ENCODE measurements around the gene HAUS3. TPM values are rescaled to one million over a fixed set of nuclear protein-coding genes. Genes with fewer than 3 reads are reported as not detected.
"Not testable (repeated sequence)": the region's sequence is repeated elsewhere in the genome, so short reads cannot be mapped to it uniquely, and the experiment has no call there.

The HAUS3 gene
- polyA plus RNA-seq, 1 donor: 25.9 TPM

DNA sequence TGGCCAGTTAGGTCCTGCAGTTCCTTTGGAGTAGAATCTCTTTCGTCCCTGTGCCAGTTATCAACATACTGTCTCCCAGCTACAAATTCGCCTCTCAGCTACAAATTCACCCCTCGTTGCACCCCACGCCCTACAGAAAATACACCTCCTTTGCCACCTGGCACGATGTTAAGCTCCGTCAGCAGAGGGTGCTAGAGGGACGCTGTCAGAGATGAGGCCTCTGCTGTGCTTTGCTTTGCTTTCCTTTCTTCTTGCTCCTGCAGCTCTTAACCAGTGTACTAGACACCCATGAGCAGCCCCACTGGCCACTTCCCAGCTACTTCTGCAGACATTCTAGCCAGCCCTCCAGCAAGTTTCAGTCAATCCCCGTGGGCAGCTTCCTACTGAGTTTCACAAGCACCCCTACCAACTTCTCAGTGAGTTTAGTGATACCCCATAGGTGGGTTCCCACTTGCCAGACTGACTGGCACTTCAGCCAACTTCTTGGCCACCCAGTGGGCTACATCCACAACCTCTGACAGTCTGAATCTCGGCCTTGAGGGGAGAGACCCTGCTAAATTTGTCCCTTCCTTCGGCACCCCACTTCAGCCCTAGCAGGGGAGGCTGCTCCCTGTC lies 21.8 kb downstream of the HAUS3 start:
- DNase-seq: peak; percentile 70

DNA sequence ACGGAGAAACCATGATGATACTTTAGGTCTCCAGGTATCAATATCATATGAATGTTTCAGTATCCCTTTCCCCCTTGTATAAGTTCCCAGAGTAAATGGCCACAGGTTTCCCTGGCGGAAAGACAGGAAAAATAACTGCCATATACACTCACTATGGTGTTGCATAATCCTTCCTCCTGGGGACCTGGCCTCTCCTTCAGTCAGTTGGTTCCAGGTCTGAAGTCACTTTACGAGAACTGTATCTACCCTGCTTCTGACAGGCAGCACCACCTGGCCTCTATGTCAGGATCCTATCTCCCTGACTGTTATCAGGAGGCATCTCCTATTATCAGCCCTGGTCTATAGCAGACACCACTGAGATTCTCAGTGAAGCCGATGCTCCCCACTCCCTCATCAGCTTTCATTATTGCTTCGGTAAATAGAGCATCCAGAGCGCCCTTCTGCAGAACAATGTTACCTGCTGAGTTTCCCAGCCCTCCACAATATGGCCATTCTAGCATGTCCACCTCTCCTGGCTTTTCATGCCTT lies 22.6 kb downstream of the HAUS3 start:
- no peak for DNase-seq

DNA sequence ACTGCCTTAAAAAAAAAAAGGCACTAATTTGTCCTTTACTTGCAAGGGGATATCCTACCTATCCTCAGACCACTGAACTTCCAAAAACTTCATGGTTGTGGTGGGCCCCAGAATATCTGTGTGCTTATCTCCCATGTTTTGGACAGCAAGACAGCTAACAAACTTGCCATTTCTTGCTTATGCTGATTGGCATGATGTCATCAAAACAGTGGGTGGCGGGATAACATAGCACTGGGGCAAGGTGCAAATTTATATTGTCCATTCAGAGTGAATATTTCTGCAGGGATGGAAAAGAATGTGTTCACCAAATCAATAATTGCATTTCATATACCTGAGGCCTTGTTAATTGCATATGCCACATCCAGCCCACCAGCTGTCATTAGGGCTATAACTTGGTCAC lies 23.5 kb downstream of the HAUS3 start:
- no peak for DNase-seq

DNA sequence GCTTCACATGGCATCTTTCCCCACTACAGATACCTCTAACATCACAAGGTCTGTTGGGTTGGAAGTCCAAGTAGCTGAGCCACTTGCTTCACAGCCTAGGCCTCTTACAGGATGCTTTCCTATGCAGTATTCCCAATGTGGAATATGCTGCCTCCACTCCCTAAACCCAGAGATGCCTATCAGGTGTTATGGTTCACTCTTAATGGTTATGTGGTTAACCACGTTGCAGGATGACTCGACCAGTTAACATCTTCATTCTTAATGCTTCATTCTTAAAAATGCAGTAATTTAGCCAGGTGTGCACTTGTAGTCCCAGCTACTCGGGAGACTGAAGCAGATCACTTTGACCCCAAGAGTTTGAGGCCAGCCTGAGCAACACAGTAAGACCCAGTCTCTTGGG lies 24.2 kb downstream of the HAUS3 start:
- DNase-seq: no peak

DNA sequence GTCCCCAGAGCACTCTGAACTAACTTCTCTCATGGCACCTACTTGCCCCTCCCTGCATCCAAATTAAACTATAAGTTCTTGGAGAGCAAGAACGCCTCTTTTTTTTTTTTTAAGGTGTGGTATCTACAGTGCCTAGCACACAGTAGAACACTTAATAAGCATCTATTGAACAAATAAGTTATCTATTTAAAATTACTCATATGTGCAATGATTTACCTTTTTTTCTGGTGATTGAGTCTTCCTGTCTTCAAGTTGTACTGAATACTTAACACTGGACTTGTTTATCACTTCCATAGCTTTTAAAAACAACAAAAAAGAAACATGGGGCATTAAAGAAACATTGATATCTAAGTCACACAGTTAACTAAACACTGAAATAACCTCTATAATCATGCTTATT lies 29.1 kb downstream of the HAUS3 start:
- no peak for DNase-seq

DNA sequence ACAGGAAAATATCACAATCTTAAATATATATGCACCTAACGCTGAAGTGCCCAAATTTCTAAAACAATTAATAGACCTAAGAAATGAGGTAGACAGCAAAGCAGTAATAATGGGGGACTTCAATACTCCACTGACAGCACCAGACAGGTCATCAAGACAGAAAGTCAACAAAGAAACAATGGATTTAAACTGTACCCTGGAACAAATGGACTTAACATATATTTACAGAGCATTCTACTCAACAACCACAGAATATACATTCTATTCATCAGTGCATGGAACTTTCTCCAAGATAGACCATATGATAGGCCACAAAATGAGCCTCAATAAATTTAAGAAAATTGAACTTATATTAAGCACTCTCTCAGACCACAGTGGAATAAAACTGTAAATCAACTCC lies 39.1 kb downstream of the HAUS3 start:
- not testable (repeated sequence) for DNase-seq

DNA sequence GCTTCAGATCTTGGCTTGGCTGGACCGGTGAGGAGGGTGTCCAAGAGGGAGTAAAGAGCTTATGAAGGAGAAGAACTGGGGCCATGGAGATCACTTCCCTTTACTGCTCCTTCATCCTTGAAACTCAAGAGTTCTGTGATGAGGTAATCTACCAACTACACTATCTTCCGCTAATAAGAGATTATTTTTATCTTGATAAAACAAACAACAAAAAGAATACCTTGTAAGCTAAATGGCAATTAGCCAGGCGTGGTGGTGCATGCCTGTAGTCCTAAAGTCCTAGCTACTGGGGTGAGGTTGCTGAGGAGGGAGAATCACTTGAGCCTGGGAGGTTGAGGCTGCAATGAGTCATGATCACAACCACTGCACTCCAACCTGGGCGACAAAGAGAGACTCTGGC lies 47.4 kb downstream of the HAUS3 start:
- no peak for DNase-seq

DNA sequence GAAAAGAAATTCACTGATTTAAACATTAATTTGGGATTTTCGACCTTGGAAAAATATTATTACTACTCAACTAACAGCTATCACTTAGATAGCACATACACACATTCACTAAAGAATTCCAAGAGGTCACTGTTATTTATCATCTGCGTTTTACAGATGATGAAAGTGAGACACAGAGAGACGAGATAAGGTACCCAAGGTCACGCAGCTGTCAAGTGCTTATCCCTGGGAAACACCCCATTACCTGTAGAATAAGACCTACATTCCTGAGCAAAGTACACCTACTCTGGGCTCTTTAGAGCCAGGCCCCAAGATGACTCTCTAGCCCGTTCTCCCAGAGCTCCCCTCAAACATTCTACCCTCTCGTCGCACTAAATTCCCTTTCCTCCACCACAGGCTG lies 48.6 kb downstream of the HAUS3 start:
- DNase-seq: no peak

DNA sequence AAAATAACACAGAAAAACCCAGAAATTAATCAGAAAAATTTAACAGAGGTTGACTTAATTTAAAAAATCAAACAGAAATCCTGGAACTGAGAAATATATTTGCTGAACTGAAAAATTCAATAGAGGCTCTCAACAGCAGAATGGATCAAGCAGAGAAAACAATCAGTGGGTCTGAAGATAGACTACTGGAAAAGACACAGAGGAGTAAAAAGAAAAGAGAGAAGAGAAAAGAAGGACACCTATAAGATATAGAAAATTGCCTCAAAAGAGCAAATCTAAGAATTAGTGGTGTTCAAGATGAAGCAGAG lies 55.1 kb downstream of the HAUS3 start:
- no peak for DNase-seq

DNA sequence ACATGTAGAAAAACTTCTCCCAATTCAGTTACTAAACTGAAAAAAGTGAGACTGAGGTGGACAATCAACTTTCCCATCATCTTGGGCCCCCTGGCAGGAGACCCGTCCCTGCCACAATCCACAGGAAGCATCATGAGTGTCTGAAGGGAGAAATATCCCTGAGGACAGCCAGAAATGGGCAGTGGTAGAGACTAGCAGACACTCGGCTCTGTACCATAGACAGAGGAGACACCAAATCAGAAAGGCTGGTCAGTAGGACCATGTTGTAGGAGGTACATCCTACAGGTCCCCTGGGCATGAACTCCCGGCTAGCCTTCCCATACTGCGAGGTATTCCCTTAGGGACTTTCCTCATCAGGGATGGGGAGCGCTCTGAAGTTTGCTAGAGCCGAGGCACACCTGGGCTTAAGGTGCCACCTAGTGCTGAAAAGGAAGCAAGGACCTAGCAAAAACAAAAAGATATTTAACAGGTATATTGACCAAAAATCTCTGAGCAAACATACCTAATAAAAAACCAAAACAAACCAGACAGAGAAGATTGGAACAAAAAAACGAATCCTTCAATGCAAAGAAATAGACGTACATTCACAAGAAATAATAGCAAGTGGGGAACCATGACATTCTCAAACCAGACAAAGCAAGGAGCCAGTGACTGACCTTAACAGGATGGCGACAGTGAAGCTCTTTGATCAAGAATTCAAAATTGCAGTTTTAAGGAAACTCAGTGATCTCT lies 55.6 kb downstream of the HAUS3 start:
- peak; percentile 27 for DNase-seq

DNA sequence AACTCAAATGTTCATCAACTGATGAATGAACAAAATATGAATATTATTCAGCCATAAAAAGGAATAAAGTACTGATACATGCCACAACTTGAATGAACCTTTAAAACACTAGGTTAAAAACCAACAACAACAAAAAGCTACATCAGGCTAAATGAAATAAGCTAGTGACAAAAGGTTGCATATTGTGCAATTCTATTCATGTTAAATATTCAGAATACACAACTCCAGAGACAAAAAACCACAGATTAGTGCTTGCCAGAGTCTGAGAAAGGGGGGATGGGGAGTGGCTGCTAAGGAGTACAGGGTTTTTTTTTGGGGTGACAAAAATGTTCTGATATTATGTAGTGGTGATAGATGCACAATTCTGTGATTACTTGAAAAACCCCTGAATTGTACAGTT lies 58.5 kb downstream of the HAUS3 start:
- no peak for DNase-seq

DNA sequence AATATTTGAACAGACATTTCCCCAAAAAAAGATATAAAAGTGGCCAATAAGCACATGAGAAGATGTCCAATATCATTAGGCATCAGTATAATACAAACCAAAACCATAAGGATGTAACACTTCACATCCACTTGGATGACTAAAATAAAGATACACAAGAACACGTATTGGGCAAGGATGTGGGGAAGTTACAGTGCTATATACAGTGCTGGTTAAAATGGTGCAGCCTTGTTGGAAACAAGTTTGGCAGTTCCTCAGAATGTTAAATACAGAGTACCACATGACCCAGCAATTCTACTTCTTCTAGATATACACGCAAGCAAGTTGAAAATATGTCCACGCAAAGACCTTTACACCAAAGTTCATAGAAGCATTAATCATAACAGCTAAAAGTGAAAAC lies 58.9 kb downstream of the HAUS3 start:
- no peak for DNase-seq

DNA sequence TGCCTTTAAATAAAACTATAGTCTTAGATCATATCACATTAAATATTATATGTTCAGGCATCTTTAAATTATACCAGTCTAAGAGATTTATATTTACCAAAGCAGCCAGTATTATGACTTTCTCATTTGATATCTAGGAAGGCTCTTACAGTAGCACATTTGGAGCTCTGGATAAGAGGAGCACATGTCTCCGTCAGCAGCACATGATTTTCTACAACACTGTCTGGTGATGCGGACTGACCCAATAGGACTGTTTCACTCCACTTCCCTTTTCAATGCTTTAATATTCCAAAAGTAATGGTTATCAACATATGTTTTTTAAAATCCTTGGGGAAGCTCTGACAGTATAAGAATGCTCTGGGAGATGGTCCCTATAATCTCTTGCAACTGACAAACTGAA lies 61.5 kb downstream of the HAUS3 start:
- DNase-seq: no peak

DNA sequence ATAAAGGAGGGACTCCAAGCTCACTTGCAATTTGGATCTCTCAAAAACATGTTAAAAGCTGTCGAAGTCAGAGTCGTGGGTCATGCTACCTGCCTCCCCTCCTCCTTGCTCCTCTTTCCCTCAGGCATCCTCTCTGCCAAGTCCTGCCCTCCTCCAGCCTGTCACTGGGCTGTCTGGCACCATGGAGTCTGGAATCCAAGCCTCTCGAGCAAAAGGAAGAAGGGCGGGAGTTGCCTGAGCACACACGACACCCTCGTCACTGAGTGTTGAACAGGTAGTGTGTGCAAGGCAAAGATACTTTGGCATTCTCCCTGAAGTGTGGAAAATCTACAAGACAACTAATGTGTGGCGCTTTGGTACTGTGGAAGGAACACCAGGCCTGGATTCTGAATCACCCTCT lies 62.2 kb downstream of the HAUS3 start:
- no peak for DNase-seq

DNA sequence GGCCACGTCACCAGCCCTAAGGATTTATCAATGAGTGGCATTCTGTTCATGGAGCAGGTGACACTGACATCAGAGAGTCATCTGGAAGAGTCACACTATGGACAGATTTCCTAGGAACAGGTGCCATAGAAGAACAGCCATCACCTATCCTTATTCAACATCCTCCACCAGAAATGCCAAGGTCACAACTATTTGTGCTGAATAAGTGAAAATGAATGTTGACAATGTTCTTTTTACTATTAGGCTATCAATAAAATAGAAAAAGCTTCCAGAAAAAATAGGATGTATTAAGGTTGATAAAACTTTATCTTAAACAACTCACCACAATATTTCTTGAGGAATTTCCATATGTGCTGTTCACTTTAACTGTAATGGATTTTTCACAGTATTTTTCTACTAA lies 62.9 kb downstream of the HAUS3 start:
- DNase-seq: no peak

Other genes starting within 250 kb of the HAUS3 start
- 29.7 TPM for gene NELFA, start 233.1 kb downstream of the HAUS3 start, polyA plus RNA-seq (ENCODE audit: insufficient read length)
- gene NAT8L, start 182.8 kb downstream of the HAUS3 start, polyA plus RNA-seq (ENCODE audit: insufficient read length): 6.4 TPM
- gene POLN, start within 50 bp of the HAUS3 start, polyA plus RNA-seq (ENCODE audit: insufficient read length): 6.6 TPM
- 49.5 TPM for gene MXD4, start 20.0 kb upstream of the HAUS3 start, polyA plus RNA-seq (ENCODE audit: insufficient read length)
- 2.7 TPM for gene ZFYVE28, start 176.5 kb upstream of the HAUS3 start, polyA plus RNA-seq (ENCODE audit: insufficient read length)
- gene CFAP99, start 176.8 kb upstream of the HAUS3 start, polyA plus RNA-seq (ENCODE audit: insufficient read length): 0.80 TPM
- 68.7 TPM for gene RNF4, start 227.0 kb upstream of the HAUS3 start, polyA plus RNA-seq (ENCODE audit: insufficient read length)